OCI-LY1 (cell line): ENCODE measurements around the gene TTC27.

Experiments
- H2AFZ ChIP-seq: fragments of 200-600 bp; sonication (generic), shearing (Covaris generic); 2 replicates; pipeline ENCODE4 v1.6.0; 2014; ENCODE audit warnings: antibody characterized with exemption, mild to moderate bottlenecking, low read length
- H3F3A ChIP-seq: fragments of 200-600 bp; sonication (generic), shearing (Covaris generic); 2 replicates; pipeline ENCODE4 v1.6.0; 2014; ENCODE audit warnings: mild to moderate bottlenecking, antibody characterized with exemption, low read length, moderate library complexity; ENCODE audit not compliant: insufficient read depth
- H3K27ac ChIP-seq: fragments of 200-600 bp; sonication (generic); 2 replicates; pipeline ENCODE4 v1.5.1; 2014; ENCODE audit warnings: low read length, mixed run types, mild to moderate bottlenecking, low read depth; ENCODE audit not compliant: poor library complexity, severe bottlenecking
- H3K27me3 ChIP-seq: fragments of 200-600 bp; sonication (generic); 2 replicates; pipeline ENCODE4 v1.6.0; 2014; ENCODE audit warnings: antibody characterized with exemption, mild to moderate bottlenecking, low read length, moderate library complexity; ENCODE audit not compliant: insufficient read depth
- H3K36me3 ChIP-seq: fragments of 200-600 bp; sonication (generic); 2 replicates; pipeline ENCODE4 v1.6.1; 2014; ENCODE audit warnings: mild to moderate bottlenecking, antibody characterized with exemption, low read length, moderate library complexity, mixed read lengths; ENCODE audit not compliant: insufficient read depth
- H3K4me1 ChIP-seq: fragments of 200-600 bp; sonication (generic); 2 replicates; pipeline ENCODE4 v1.5.1; 2014; ENCODE audit warnings: mild to moderate bottlenecking, low read length, moderate library complexity; ENCODE audit not compliant: insufficient read depth, severe bottlenecking
- H3K4me2 ChIP-seq: fragments of 200-600 bp; sonication (generic), shearing (Covaris generic); 2 replicates; pipeline ENCODE4 v1.6.1; 2014; ENCODE audit warnings: low read length
- H3K4me3 ChIP-seq: fragments of 200-600 bp; sonication (generic); 2 replicates; pipeline ENCODE4 v1.5.1; 2014; ENCODE audit warnings: low read length, low read depth, mild to moderate bottlenecking, mixed read lengths; ENCODE audit not compliant: poor library complexity, severe bottlenecking
- H3K79me2 ChIP-seq: fragments of 200-600 bp; shearing (Covaris generic); 2 replicates; pipeline ENCODE4 v1.6.1; 2016; ENCODE audit warnings: mixed run types, low read length, mixed read lengths; ENCODE audit not compliant: insufficient read depth
- H3K9ac ChIP-seq: fragments of 200-600 bp; sonication (generic), shearing (Covaris generic); 2 replicates; pipeline ENCODE4 v1.6.1; 2014; ENCODE audit warnings: mild to moderate bottlenecking, low read length, mixed read lengths
- H3K9me2 ChIP-seq: fragments of 200-600 bp; sonication (generic), shearing (Covaris generic); 2 replicates; pipeline ENCODE4 v1.6.1; 2014; ENCODE audit warnings: low read depth, mild to moderate bottlenecking, low read length, mixed read lengths
- H3K9me3 ChIP-seq: fragments of 200-600 bp; shearing (Covaris generic); 2 replicates; pipeline ENCODE4 v1.6.1; 2014; ENCODE audit warnings: low read length, mixed read lengths
- H4K20me1 ChIP-seq: fragments of 200-600 bp; sonication (generic), shearing (Covaris generic); 2 replicates; pipeline ENCODE4 v1.6.0; 2016; ENCODE audit warnings: mild to moderate bottlenecking, low read length; ENCODE audit not compliant: insufficient read depth
- EZH2 ChIP-seq: fragments of 200-600 bp; sonication (generic), shearing (Covaris generic); IDR thresholded peaks from 2 replicates; pipeline ENCODE4 v1.8.0; 2017; ENCODE audit warnings: borderline replicate concordance, mixed run types, mild to moderate bottlenecking, antibody characterized with exemption, low read length, moderate library complexity, mixed read lengths
- TF ChIP-seq, protein P1 (sequence below): fragments of 200-600 bp; sonication (generic), shearing (Covaris generic); IDR thresholded peaks from 2 replicates; pipeline ENCODE4 v1.5.1; 2017; ENCODE audit warnings: mild to moderate bottlenecking, antibody characterized with exemption, low read length, moderate library complexity, mixed read lengths

The TTC27 gene

GRCh38 chr2:32830196-32830595 lies 202.3 kb downstream of the TTC27 start:
- no peak overlapping the region for H3K4me3 ChIP-seq
- H2AFZ ChIP-seq, result no peak overlapping the region
- 0 out of 2 replicates have a peak, but pooled peaks cover 8% of the 10 kb centered on the region for H3K9me3 ChIP-seq
- no peaks in the 10 kb centered on the region; the same call in 1 of the 2 replicates for H3K36me3 ChIP-seq
- H3K9ac ChIP-seq, result no peak overlapping the region
- no peaks in the 10 kb centered on the region for H4K20me1 ChIP-seq
- peaks cover 40% of the 10 kb centered on the region for H3K4me1 ChIP-seq
- TF ChIP-seq, protein P1, sequence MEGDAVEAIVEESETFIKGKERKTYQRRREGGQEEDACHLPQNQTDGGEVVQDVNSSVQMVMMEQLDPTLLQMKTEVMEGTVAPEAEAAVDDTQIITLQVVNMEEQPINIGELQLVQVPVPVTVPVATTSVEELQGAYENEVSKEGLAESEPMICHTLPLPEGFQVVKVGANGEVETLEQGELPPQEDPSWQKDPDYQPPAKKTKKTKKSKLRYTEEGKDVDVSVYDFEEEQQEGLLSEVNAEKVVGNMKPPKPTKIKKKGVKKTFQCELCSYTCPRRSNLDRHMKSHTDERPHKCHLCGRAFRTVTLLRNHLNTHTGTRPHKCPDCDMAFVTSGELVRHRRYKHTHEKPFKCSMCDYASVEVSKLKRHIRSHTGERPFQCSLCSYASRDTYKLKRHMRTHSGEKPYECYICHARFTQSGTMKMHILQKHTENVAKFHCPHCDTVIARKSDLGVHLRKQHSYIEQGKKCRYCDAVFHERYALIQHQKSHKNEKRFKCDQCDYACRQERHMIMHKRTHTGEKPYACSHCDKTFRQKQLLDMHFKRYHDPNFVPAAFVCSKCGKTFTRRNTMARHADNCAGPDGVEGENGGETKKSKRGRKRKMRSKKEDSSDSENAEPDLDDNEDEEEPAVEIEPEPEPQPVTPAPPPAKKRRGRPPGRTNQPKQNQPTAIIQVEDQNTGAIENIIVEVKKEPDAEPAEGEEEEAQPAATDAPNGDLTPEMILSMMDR, result no peak
- no peak for TF ChIP-seq EZH2
- H3F3A ChIP-seq, result 0 out of 2 replicates have a peak, but pooled peaks cover 4% of the 10 kb centered on the region
- no peak overlapping the region for H3K4me2 ChIP-seq
- no peak overlapping the region for H3K27ac ChIP-seq
- H3K79me2 ChIP-seq, result no peaks in the 10 kb centered on the region
- no peaks in the 10 kb centered on the region for H3K9me2 ChIP-seq
- no peaks in the 10 kb centered on the region for H3K27me3 ChIP-seq

GRCh38 chr2:32832821-32833220 lies 205.0 kb downstream of the TTC27 start:
- Histone ChIP-seq H3K4me3 (no peak overlapping the region), H3K9ac (no peak overlapping the region), H2AFZ (no peak overlapping the region)

GRCh38 chr2:32833709-32834108 lies 205.9 kb downstream of the TTC27 start:
- TF ChIP-seq, protein P1, result no peak
- no peak for TF ChIP-seq EZH2
- no peak overlapping the region for H3K27ac ChIP-seq
- no peaks in the 10 kb centered on the region; the same call in 1 of the 2 replicates for H3K36me3 ChIP-seq
- 0 out of 2 replicates have a peak, but pooled peaks cover 8% of the 10 kb centered on the region for H3K9me3 ChIP-seq
- H3K4me1 ChIP-seq, result peaks cover 43% of the 10 kb centered on the region
- H3K4me3 ChIP-seq, result no peak overlapping the region
- no peaks in the 10 kb centered on the region for H3K9me2 ChIP-seq
- H3K4me2 ChIP-seq, result no peak overlapping the region
- no peak overlapping the region for H2AFZ ChIP-seq
- H3F3A ChIP-seq, result no peaks in the 10 kb centered on the region
- H3K27me3 ChIP-seq, result no peaks in the 10 kb centered on the region
- H4K20me1 ChIP-seq, result no peaks in the 10 kb centered on the region
- no peaks in the 10 kb centered on the region for H3K79me2 ChIP-seq
- no peak overlapping the region for H3K9ac ChIP-seq

More at GRCh38 chr2:32832821-32833220, 205.0 kb downstream of the TTC27 start:
- Histone ChIP-seq H3K9me2 (no peaks in the 10 kb centered on the region), H3F3A (no peaks in the 10 kb centered on the region), H3K4me1 (peaks cover 34% of the 10 kb centered on the region), H3K27me3 (no peaks in the 10 kb centered on the region), H3K9me3 (0 out of 2 replicates have a peak, but pooled peaks cover 8% of the 10 kb centered on the region), H4K20me1 (no peaks in the 10 kb centered on the region), H3K79me2 (no peaks in the 10 kb centered on the region), H3K4me2 (no peak overlapping the region), H3K36me3 (no peaks in the 10 kb centered on the region; the same call in 1 of the 2 replicates), H3K27ac (no peak overlapping the region)
- TF ChIP-seq, protein P1, result no peak
- no peak for TF ChIP-seq EZH2
